ENCODE results near the gene TMEM125. TPM values are rescaled to one million over a fixed set of nuclear protein-coding genes. Genes with fewer than 3 reads are reported as not detected.

Gene TMEM125
- total and polyA plus RNA-seq, 9 of the 15 experiments (the other 6 are each of a cell fraction or from before 2014, with no cell fraction given): 0.07 to 0.08 TPM; not detected in 7

DNA sequence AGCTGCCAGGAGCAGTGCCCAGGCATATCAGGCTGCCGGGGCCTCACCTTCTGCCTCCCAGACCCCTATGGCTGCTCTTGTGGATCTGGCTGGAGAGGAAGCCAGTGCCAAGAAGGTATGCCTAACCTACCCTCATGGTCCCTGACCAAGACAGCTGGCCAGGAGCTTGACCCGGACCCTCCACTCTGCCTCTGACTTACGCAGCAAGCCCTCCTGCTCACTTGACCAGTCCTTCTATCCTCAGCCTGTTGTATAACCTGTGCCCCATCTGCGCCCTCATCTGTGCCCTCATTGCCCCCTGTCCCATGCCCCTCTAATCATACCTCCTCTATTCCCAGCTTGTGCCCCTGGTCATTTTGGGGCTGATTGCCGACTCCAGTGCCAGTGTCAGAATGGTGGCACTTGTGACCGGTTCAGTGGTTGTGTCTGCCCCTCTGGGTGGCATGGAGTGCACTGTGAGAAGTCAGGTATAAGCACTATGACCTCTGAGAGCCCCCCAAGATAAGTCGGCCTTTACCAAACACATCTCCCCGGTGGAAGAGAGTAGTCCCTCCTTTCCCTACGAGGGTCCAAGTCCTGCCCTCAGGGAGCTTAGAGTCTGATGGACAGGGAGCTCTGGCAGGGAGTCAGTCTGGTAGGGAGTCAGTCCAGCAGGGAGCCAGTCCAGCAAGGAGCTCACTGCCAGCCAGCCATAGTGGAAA lies 37.8 kb downstream of the TMEM125 start:
- TF ChIP-seq C11orf30 (IDR thresholded peaks at IDR 0.05; ENCODE audit: low read depth): no peak
- peak; percentile 59 for TF ChIP-seq ZNF316 (IDR thresholded peaks at IDR 0.05)
- TF ChIP-seq CBX3 (IDR thresholded peaks at IDR 0.05; ENCODE audit: borderline replicate concordance in 1 of 2, low read length in 2 of 2): 0 out of 3 replicates have a peak, but pooled peaks of 1 of the 2 experiments have one; percentile 17
- no peak for TF ChIP-seq SMARCE1 (IDR thresholded peaks at IDR 0.05)
- TF ChIP-seq ARID2 (IDR thresholded peaks at IDR 0.05): no peak
- TF ChIP-seq ELF1 (tag; IDR thresholded peaks at IDR 0.05): no peak
- FAIRE-seq (no peak), DNase-seq (ENCODE audit: extremely low read depth in 1 of 4, low spot score in 3 of 4) (no peak), ATAC-seq (no peak)
- H3K9me3 ChIP-seq (replicated peaks; ENCODE audit: control insufficient read depth, insufficient read depth, low read depth, low read length): 0 out of 2 replicates have a peak, but pooled peaks cover 2% of the 10 kb centered on the region
- in situ Hi-C loops (cut with MboI) (no loop called here), intact Hi-C loops (cut with micrococcal nuclease) (no loop called here)
- no peak overlapping the region for H3K4me3 ChIP-seq
- H3K4me1 ChIP-seq (replicated peaks in 1 of 2; ENCODE audit: control insufficient read depth in 2 of 2, insufficient read depth in 2 of 2, low read length in 2 of 2): peaks cover 4 to 24% of the 10 kb centered on the region in 2 experiments; a peak in 4 of 5 replicates
- peaks cover 21 to 93% of the 10 kb centered on the region in 2 experiments for H3K27me3 ChIP-seq (ENCODE audit: control insufficient read depth in 2 of 2, insufficient read depth in 2 of 2, low read length in 2 of 2)
- H3K79me2 ChIP-seq (ENCODE audit: control insufficient read depth, insufficient read depth, low read length): no peaks in the 10 kb centered on the region
- no peaks in the 10 kb centered on the region for H3K36me3 ChIP-seq (ENCODE audit: control insufficient read depth, insufficient read depth, low read length)
- no peak overlapping the region for H3K9ac ChIP-seq (ENCODE audit: insufficient read depth in 1 of 2, low read depth in 2 of 2, low read length in 2 of 2)
- no peak overlapping the region for H2AFZ ChIP-seq (ENCODE audit: low read depth, low read length)
- no peak overlapping the region for H3K4me2 ChIP-seq (ENCODE audit: insufficient read depth, low read length)
- no TSS peak for BruUV-seq (replicated peaks)
- H3K9me1 ChIP-seq (ENCODE audit: control insufficient read depth, insufficient read depth, low read length): no peaks in the 10 kb centered on the region
- ChIA-PET CTCF (ENCODE audit: low intra/inter-chr PET ratio) (no interaction called here), POLR2A (interaction anchor here (1.5 kb wide), 1 partner anchor 37 kb away, joined by 4 read pairs; no protein-coding TSS in a partner anchor)
- 10% methylated on average over 9 of the region's 9 CpGs for whole genome bisulfite sequencing (ENCODE audit: insufficient coverage, low coverage, missing lambda C conversion rate)
- no peak overlapping the region for H3K27ac ChIP-seq (ENCODE audit: extremely low read depth, low read depth, low read length)
- peaks cover 1% of the 10 kb centered on the region; the same call in 1 of the 2 replicates for H4K20me1 ChIP-seq (replicated peaks; ENCODE audit: control insufficient read depth, insufficient read depth, low read length)
